Stimulated activated CD4-positive, alpha-beta T cell treated with anti-CD3 and anti-CD28 coated beads, Interleukin-15, amount 100 ng/mL, for 1 hour (primary cell): ENCODE data around the gene CAMTA1.

Experiments
- DNase-seq, 2 donors: peaks; one replicate each; pipeline ENCODE4 v3.0.0-alpha.2; 2020; ENCODE audit warnings: low read depth in 1 of 2, low spot score in 1 of 2

The CAMTA1 gene

GRCh38 chr1:7293702-7294629, 508.7 kb downstream of the CAMTA1 start:
- no peak for DNase-seq

GRCh38 chr1:7294636-7295035, 509.4 kb downstream of the CAMTA1 start:
- no peak for DNase-seq

GRCh38 chr1:7295946-7296345, 510.7 kb downstream of the CAMTA1 start:
- no peak for DNase-seq

GRCh38 chr1:7296968-7297367, 511.7 kb downstream of the CAMTA1 start:
- DNase-seq: no peak

GRCh38 chr1:7298145-7298544, 512.9 kb downstream of the CAMTA1 start:
- DNase-seq: no peak

- DNase-seq: no peak
Observed at GRCh38 chr1:7298749-7299151, 513.5 kb downstream of the CAMTA1 start.

GRCh38 chr1:7299329-7299799, 514.1 kb downstream of the CAMTA1 start:
- no peak for DNase-seq

GRCh38 chr1:7299994-7300393, 514.7 kb downstream of the CAMTA1 start:
- no peak for DNase-seq

GRCh38 chr1:7300893-7301663, 515.8 kb downstream of the CAMTA1 start:
- DNase-seq: no peak

- DNase-seq: no peak
Observed at GRCh38 chr1:7301664-7301981, 516.4 kb downstream of the CAMTA1 start.

- no peak for DNase-seq
Observed at GRCh38 chr1:7302126-7302525, 516.9 kb downstream of the CAMTA1 start.

GRCh38 chr1:7302873-7303272, 517.6 kb downstream of the CAMTA1 start:
- no peak for DNase-seq

- DNase-seq: no peak
Observed at GRCh38 chr1:7303554-7304317, 518.5 kb downstream of the CAMTA1 start.

- no peak for DNase-seq
Observed at GRCh38 chr1:7313081-7313546, 527.9 kb downstream of the CAMTA1 start.

GRCh38 chr1:7313826-7314225, 528.6 kb downstream of the CAMTA1 start:
- no peak for DNase-seq

- no peak for DNase-seq
Observed at GRCh38 chr1:7315316-7315715, 530.1 kb downstream of the CAMTA1 start.

- DNase-seq: no peak
Observed at GRCh38 chr1:7315946-7316345, 530.7 kb downstream of the CAMTA1 start.

GRCh38 chr1:7317888-7318287, 532.6 kb downstream of the CAMTA1 start:
- no peak for DNase-seq

GRCh38 chr1:7319196-7319595, 533.9 kb downstream of the CAMTA1 start:
- DNase-seq: no peak

- DNase-seq: no peak
Observed at GRCh38 chr1:7320661-7321060, 535.4 kb downstream of the CAMTA1 start.

- no peak for DNase-seq
Observed at GRCh38 chr1:7322283-7322785, 537.1 kb downstream of the CAMTA1 start.
